Endodermal cell (in vitro differentiated cells): Measurements from ENCODE around the gene COX19. TPM values are rescaled to one million over a fixed set of nuclear protein-coding genes. Genes with fewer than 3 reads are reported as not detected.

ENCODE experiments used
- DNase-seq: peaks from one replicate; pipeline ENCODE4 v3.0.0-alpha.2; 2017
- H3K27ac ChIP-seq: 2 replicates; pipeline ENCODE4 v1.5.1; 2013; ENCODE audit warnings: mild to moderate bottlenecking, low read depth, low read length, moderate library complexity
- H3K27me3 ChIP-seq: 2 replicates; pipeline ENCODE4 v1.6.1; 2013; ENCODE audit warnings: mild to moderate bottlenecking, low read length, moderate library complexity; ENCODE audit not compliant: insufficient read depth, control insufficient read depth, poor library complexity, severe bottlenecking
- H3K36me3 ChIP-seq: 2 replicates; pipeline ENCODE4 v1.7.0; 2013; ENCODE audit warnings: mild to moderate bottlenecking, low read length, moderate library complexity; ENCODE audit not compliant: control insufficient read depth, insufficient read depth
- H3K4me1 ChIP-seq: one replicate; pipeline ENCODE4 v1.7.0; 2013; ENCODE audit warnings: low read length; ENCODE audit not compliant: control insufficient read depth, insufficient read depth
- H3K4me3 ChIP-seq: 2 replicates; pipeline ENCODE4 v1.5.1; 2013; ENCODE audit warnings: mild to moderate bottlenecking, low read length, moderate library complexity
- H3K9ac ChIP-seq: 2 replicates; pipeline ENCODE4 v1.6.1; 2013; ENCODE audit warnings: mild to moderate bottlenecking, low read length, moderate library complexity; ENCODE audit not compliant: poor library complexity, severe bottlenecking; ENCODE audit errors: extremely low read depth
- H3K9me3 ChIP-seq: 2 replicates; pipeline ENCODE4 v1.6.1; 2013; ENCODE audit warnings: mild to moderate bottlenecking, low read length, moderate library complexity; ENCODE audit not compliant: control insufficient read depth
- H3K27ac Mint-ChIP-seq: 2 replicates; pipeline ENCODE4 v1.8.0; 2020; ENCODE audit warnings: mixed read lengths
- H3K27me3 Mint-ChIP-seq: 2 replicates; pipeline ENCODE4 v1.8.0; 2021; ENCODE audit warnings: mild to moderate bottlenecking, mixed read lengths; ENCODE audit not compliant: insufficient read depth
- H3K36me3 Mint-ChIP-seq: 2 replicates; pipeline ENCODE4 v1.8.0; 2020; ENCODE audit warnings: low read depth, mixed read lengths
- H3K4me1 Mint-ChIP-seq: 2 replicates; pipeline ENCODE4 v1.8.0; 2020; ENCODE audit warnings: mixed read lengths
- H3K4me3 Mint-ChIP-seq: 2 replicates; pipeline ENCODE4 v1.8.0; 2020; ENCODE audit warnings: mild to moderate bottlenecking, moderate library complexity, mixed read lengths
- H3K9me3 Mint-ChIP-seq: 2 replicates; pipeline ENCODE4 v1.8.0; 2020; ENCODE audit warnings: mild to moderate bottlenecking, mixed read lengths
- WGBS, 2 experiments: methylation state at CpG; one replicate each; pipeline versions ENCODE4 v1.1.5 to v1.1.7; 2013; ENCODE audit warnings: missing lambda C conversion rate in 2 of 2, mixed read lengths in 1 of 2; ENCODE audit not compliant: insufficient coverage in 1 of 2, insufficient read length in 1 of 2; 5-methylcytosine and 5-hydroxymethylcytosine counted together
- total RNA-seq, 2 donors: library from RNA; stranded (reverse); fragmentation: NEBNext Ultra II Directional in 1 of 2; extraction: Animal tissue kit (Norgen Biotek cat#: 25700) in 1 of 2; gene quantifications; 2 replicates in 1 of 2; 3 replicates in 1 of 2; pipeline ENCODE4 v1.2.1, GENCODE V29; 2021
- TF ChIP-seq, protein P1 (sequence below): fragments of 200-600 bp; sonication (generic); conservative IDR thresholded peaks from 2 replicates; pipeline ENCODE4 v1.5.0; 2021; ENCODE audit warnings: antibody characterized with exemption, mild to moderate bottlenecking

Gene COX19
- total RNA-seq, 2 donors from 2014 or later, result 15.0 to 18.5 TPM

DNA sequence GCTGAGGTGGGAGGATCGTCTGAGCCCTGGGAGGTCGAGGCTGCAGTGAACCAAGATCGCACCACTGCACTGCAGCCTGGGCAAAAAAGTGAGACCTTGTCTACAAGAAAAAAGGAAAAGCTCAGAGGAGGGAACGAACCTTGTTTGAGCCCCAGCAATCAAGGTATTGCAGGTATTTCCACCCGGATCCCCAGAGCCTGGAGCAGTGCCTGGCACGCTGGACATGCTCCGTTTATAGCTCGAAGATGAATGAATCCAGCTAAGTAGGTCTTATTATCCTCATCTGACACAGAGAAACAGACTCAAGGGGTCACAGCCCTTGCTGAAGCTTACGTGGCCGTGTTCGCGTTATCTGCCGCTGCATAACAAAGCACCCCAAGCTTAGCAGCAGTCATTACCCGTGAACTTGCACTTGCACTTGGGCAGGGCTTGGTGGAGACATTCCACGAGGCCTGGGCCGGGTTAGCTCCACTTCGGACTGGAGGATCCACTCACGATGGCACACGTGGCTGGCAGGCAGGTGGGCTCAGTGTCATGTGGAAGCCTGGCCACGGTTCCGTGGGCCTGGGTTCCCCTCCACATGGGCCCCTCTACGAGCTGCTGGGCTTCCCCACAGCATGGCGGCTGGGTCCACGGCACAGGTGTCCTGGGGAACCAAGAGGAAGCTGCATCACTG is 3.2 kb upstream of the COX19 start:
- H3K9me3 Mint-ChIP-seq, result no peaks in the 10 kb centered on the region
- H3K27me3 Mint-ChIP-seq, result no peaks in the 10 kb centered on the region
- Histone ChIP-seq H3K9ac (no peak overlapping the region), H3K4me1 (peaks cover 4% of the 10 kb centered on the region), H3K27ac (no peak overlapping the region), H3K4me3 (no peak overlapping the region), H3K9me3 (no peaks in the 10 kb centered on the region), H3K36me3 (peaks cover under 1% of the 10 kb centered on the region), H3K27me3 (no peaks in the 10 kb centered on the region)
- no peaks in the 10 kb centered on the region for H3K36me3 Mint-ChIP-seq
- no peak overlapping the region for H3K27ac Mint-ChIP-seq
- TF ChIP-seq, protein P1, sequence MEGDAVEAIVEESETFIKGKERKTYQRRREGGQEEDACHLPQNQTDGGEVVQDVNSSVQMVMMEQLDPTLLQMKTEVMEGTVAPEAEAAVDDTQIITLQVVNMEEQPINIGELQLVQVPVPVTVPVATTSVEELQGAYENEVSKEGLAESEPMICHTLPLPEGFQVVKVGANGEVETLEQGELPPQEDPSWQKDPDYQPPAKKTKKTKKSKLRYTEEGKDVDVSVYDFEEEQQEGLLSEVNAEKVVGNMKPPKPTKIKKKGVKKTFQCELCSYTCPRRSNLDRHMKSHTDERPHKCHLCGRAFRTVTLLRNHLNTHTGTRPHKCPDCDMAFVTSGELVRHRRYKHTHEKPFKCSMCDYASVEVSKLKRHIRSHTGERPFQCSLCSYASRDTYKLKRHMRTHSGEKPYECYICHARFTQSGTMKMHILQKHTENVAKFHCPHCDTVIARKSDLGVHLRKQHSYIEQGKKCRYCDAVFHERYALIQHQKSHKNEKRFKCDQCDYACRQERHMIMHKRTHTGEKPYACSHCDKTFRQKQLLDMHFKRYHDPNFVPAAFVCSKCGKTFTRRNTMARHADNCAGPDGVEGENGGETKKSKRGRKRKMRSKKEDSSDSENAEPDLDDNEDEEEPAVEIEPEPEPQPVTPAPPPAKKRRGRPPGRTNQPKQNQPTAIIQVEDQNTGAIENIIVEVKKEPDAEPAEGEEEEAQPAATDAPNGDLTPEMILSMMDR, result no peak
- no peak overlapping the region for H3K4me3 Mint-ChIP-seq
- DNase-seq, result no peak
- H3K4me1 Mint-ChIP-seq, result peaks cover 15% of the 10 kb centered on the region
- WGBS, 2 experiments, result 93 to 94% methylated on average over 21 to 24 of the region's 24 CpGs

DNA sequence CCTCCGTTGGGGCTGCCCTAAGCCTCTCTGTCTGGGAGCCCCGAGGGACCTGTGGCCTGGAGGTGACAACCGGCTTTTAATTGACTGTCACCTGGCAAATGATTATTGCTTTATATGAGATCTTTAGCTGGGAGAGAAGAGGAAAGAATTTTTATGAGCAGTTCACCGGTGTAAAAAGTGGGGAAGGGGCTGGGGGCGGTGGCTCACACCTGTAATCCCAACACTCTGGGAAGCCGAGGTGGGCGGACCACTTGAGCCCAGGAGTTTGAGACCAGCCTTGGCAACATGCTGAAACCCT is 2.6 kb upstream of the COX19 start:
- peaks cover 15% of the 10 kb centered on the region for H3K4me1 Mint-ChIP-seq
- no peaks in the 10 kb centered on the region for H3K9me3 ChIP-seq
- peak overlapping the region; percentile 19 for H3K27ac Mint-ChIP-seq
- no peaks in the 10 kb centered on the region for H3K27me3 Mint-ChIP-seq
- no peak overlapping the region for H3K9ac ChIP-seq
- no peak overlapping the region for H3K4me3 ChIP-seq
- peaks cover 4% of the 10 kb centered on the region for H3K4me1 ChIP-seq
- H3K27me3 ChIP-seq, result no peaks in the 10 kb centered on the region
- TF ChIP-seq, protein P1, result no peak
- H3K4me3 Mint-ChIP-seq, result no peak overlapping the region
- H3K9me3 Mint-ChIP-seq, result no peaks in the 10 kb centered on the region
- no peaks in the 10 kb centered on the region for H3K36me3 Mint-ChIP-seq
- DNase-seq, result no peak
- peaks cover 6% of the 10 kb centered on the region for H3K36me3 ChIP-seq
- peak overlapping the region; percentile 93 for H3K27ac ChIP-seq
- 89 to 96% methylated on average over 6 to 7 of the region's 7 CpGs for WGBS, 2 experiments

DNA sequence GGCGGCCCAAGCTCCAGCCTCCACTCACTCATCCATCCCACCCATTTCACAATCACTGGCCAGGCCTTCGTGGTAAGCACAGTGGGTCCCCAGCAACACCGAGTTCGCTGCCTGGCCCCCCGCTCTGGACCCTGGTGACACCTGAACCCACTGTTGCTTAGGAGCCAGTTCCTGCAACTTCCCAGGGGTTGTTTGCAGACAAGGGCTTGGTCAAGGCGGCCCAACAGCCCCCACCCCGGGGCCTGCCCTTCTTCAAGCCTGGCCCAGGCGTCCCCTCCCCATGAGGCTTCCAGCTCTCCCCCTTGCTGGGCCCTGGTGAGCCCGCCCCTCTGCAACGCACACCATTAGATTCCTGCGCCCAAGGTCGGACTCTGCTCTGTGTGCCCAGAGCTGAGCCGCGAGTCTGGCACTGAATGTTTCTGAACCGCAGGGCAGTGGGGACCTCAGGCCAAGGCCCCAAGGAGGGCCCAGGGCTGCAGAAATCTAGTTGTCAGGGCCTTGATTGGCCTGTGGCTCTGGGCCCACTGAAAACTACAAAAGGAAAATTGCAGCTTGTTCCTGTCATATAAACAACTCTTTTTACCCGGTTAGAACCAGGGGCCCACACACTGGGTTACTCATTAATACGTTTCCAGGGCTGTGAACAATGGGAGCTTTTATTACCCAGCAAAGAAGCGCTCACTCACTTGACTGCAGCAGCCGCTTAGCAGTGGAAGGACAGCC is 2.1 kb upstream of the COX19 start:
- Histone ChIP-seq H3K4me3 (no peak overlapping the region), H3K27me3 (no peaks in the 10 kb centered on the region), H3K9ac (no peak overlapping the region), H3K9me3 (no peaks in the 10 kb centered on the region), H3K4me1 (peaks cover 4% of the 10 kb centered on the region), H3K27ac (peak overlapping the region; percentile 93), H3K36me3 (peaks cover 11% of the 10 kb centered on the region)
- Mint-ChIP-seq H3K36me3 (peaks cover 2% of the 10 kb centered on the region), H3K27ac (peak overlapping the region; percentile 19), H3K4me3 (peak overlapping the region; percentile 26), H3K9me3 (no peaks in the 10 kb centered on the region), H3K4me1 (peaks cover 15% of the 10 kb centered on the region), H3K27me3 (no peaks in the 10 kb centered on the region)
- DNase-seq, result no peak
- TF ChIP-seq, protein P1, result no peak
- whole genome bisulfite sequencing, 2 experiments, result 85 to 87% methylated on average over 13 to 19 of the region's 19 CpGs
